ENCODE measurements around the gene NOVA2.

DNA sequence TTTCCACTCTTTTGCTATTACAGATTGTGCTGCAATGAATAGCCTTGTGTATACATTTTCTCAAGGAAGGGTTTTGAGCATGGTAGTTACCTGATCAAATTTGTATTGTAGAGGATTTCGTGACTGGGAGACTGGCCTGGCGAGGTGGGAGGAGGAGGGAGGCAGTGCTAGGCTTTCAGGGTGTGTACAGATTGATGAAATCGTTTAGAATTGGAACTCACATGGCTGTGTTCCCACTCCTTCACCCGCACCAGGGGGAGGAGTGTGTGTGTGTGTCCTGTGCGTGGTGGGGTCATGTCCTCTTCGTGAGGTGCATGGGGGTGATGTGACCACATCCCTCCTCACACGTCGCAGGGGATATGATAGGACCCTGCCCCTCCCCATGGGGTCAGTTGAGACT lies 40.9 kb upstream of the NOVA2 start:
- TF ChIP-seq, protein P1, sequence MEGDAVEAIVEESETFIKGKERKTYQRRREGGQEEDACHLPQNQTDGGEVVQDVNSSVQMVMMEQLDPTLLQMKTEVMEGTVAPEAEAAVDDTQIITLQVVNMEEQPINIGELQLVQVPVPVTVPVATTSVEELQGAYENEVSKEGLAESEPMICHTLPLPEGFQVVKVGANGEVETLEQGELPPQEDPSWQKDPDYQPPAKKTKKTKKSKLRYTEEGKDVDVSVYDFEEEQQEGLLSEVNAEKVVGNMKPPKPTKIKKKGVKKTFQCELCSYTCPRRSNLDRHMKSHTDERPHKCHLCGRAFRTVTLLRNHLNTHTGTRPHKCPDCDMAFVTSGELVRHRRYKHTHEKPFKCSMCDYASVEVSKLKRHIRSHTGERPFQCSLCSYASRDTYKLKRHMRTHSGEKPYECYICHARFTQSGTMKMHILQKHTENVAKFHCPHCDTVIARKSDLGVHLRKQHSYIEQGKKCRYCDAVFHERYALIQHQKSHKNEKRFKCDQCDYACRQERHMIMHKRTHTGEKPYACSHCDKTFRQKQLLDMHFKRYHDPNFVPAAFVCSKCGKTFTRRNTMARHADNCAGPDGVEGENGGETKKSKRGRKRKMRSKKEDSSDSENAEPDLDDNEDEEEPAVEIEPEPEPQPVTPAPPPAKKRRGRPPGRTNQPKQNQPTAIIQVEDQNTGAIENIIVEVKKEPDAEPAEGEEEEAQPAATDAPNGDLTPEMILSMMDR (IDR thresholded peaks at IDR 0.05): no peak
- TF ChIP-seq POLR2AphosphoS5 (IDR thresholded peaks at IDR 0.05): no peak
- TF ChIP-seq POLR2A (IDR thresholded peaks at IDR 0.05): no peak
- TF ChIP-seq EP300 (IDR thresholded peaks at IDR 0.05): no peak
